ENCODE data around the gene SASH1.

DNA sequence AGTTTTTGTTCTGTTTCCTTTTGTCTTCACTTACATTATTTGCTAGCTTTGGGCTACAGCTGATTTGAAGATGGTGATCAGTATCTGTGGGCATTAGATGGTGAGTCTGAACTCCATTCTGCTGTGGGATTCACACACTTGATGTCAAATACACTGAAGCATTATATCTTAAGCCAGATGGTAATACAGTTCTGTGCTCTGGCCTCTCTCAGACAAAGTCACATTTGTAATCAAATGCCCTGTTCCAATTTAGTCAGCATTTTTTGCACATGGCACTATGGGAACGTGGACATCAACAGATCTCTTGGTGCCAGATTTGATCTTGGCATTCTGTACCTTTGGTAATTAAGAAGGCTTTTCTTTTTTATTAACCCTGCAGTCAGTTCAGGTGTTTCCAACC lies 56.0 kb downstream of the SASH1 start:
- TF ChIP-seq, protein P1, sequence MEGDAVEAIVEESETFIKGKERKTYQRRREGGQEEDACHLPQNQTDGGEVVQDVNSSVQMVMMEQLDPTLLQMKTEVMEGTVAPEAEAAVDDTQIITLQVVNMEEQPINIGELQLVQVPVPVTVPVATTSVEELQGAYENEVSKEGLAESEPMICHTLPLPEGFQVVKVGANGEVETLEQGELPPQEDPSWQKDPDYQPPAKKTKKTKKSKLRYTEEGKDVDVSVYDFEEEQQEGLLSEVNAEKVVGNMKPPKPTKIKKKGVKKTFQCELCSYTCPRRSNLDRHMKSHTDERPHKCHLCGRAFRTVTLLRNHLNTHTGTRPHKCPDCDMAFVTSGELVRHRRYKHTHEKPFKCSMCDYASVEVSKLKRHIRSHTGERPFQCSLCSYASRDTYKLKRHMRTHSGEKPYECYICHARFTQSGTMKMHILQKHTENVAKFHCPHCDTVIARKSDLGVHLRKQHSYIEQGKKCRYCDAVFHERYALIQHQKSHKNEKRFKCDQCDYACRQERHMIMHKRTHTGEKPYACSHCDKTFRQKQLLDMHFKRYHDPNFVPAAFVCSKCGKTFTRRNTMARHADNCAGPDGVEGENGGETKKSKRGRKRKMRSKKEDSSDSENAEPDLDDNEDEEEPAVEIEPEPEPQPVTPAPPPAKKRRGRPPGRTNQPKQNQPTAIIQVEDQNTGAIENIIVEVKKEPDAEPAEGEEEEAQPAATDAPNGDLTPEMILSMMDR (IDR thresholded peaks at IDR 0.05; ENCODE audit: control extremely low read depth in 1 of 3, insufficient read depth in 1 of 3, low read depth in 1 of 3, low read length in 3 of 3), result no peak
- TF ChIP-seq EGR1 (IDR thresholded peaks at IDR 0.05; ENCODE audit: borderline replicate concordance, low read depth, low read length), result no peak
- TF ChIP-seq, protein P2, sequence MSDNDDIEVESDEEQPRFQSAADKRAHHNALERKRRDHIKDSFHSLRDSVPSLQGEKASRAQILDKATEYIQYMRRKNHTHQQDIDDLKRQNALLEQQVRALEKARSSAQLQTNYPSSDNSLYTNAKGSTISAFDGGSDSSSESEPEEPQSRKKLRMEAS (IDR thresholded peaks at IDR 0.05), result no peak
- no peak for TF ChIP-seq POLR2A (IDR thresholded peaks at IDR 0.05; ENCODE audit: control extremely low read depth in 1 of 2, low read depth in 2 of 2, low read length in 2 of 2)
- TF ChIP-seq CHD1 (IDR thresholded peaks at IDR 0.05; ENCODE audit: low read depth, low read length), result no peak
- TF ChIP-seq, protein P3, sequence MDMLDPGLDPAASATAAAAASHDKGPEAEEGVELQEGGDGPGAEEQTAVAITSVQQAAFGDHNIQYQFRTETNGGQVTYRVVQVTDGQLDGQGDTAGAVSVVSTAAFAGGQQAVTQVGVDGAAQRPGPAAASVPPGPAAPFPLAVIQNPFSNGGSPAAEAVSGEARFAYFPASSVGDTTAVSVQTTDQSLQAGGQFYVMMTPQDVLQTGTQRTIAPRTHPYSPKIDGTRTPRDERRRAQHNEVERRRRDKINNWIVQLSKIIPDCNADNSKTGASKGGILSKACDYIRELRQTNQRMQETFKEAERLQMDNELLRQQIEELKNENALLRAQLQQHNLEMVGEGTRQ (IDR thresholded peaks at IDR 0.05; ENCODE audit: low read length), result no peak
- TF ChIP-seq TAF1 (IDR thresholded peaks at IDR 0.05; ENCODE audit: low read depth, low read length), result no peak
- no peak for TF ChIP-seq SUZ12 (IDR thresholded peaks at IDR 0.05; ENCODE audit: low read length)
- TF ChIP-seq RAD21 (IDR thresholded peaks at IDR 0.05 in 1 of 2, conservative IDR thresholded peaks at IDR 0.05 in 1 of 2; ENCODE audit: low read depth in 2 of 2, low read length in 2 of 2), result no peak
- no peak for TF ChIP-seq POU5F1 (IDR thresholded peaks at IDR 0.05; ENCODE audit: low read depth, low read length)
- no peak for TF ChIP-seq NANOG (IDR thresholded peaks at IDR 0.05; ENCODE audit: insufficient read depth, low read depth, low read length, poor library complexity, severe bottlenecking)
- no peak for TF ChIP-seq CBX5 (IDR thresholded peaks at IDR 0.05; ENCODE audit: low read depth, low read length)
- no peak for TF ChIP-seq YY1 (IDR thresholded peaks at IDR 0.05; ENCODE audit: low read depth, low read length)

Data from H1 (cell line).